Stomach smooth muscle (tissue), 2 donors: ENCODE data around the gene MTARC2.
A peak's percentile ranks its signal among the peaks of the same experiment; 100 is the strongest.

ENCODE experiments used
- H3K27ac ChIP-seq: one replicate; pipeline ENCODE4 v1.7.0; 2013; ENCODE audit warnings: mild to moderate bottlenecking, low read length, inconsistent platforms
- H3K27me3 ChIP-seq, 2 donors: one replicate each; pipeline ENCODE4 v1.7.0; 2013; ENCODE audit warnings: low read length in 2 of 2; ENCODE audit not compliant: insufficient read depth in 2 of 2, control insufficient read depth in 1 of 2
- H3K36me3 ChIP-seq, 2 donors: one replicate each; pipeline ENCODE4 v1.7.0; 2013; ENCODE audit warnings: low read length in 2 of 2; ENCODE audit not compliant: control insufficient read depth in 2 of 2, insufficient read depth in 2 of 2
- H3K4me1 ChIP-seq: one replicate; pipeline ENCODE4 v1.7.0; 2013; ENCODE audit warnings: low read length; ENCODE audit not compliant: control insufficient read depth, insufficient read depth
- H3K4me3 ChIP-seq, 2 donors: one replicate each; pipeline ENCODE4 v1.7.0; 2013; ENCODE audit warnings: low read length in 2 of 2
- H3K9ac ChIP-seq, 2 donors: one replicate each; pipeline ENCODE4 v1.7.0; 2013; ENCODE audit warnings: low read length in 2 of 2, mild to moderate bottlenecking in 1 of 2
- H3K9me3 ChIP-seq, 2 donors: one replicate each; pipeline ENCODE4 v1.7.0; 2013; ENCODE audit warnings: low read length in 2 of 2; ENCODE audit not compliant: control insufficient read depth in 2 of 2
- donor health status: healthy.
- donor health status: Pancreatic carcinoma.

Gene MTARC2

GRCh38 chr1:220748089-220748934, at the start of gene MTARC2:
MTARC2 (plus strand) TSS chr1:220748322; CDS start chr1:220748532, 210 bp downstream.
- Histone ChIP-seq H3K27ac (peak within 1 kb of the TSS; percentile 55), H3K36me3 (no peaks in the 10 kb centered on the region), H3K27me3 (peaks cover 0 to 1% of the 10 kb centered on the region in 2 donors), H3K4me3 (peak within 1 kb of the TSS; percentile 72 to 89), H3K9ac (peak within 1 kb of the TSS; percentile 40 to 75), H3K9me3 (no peaks in the 10 kb centered on the region), H3K4me1 (peaks cover 18% of the 10 kb centered on the region)

GRCh38 chr1:220698607-220699016, 49.5 kb upstream of the MTARC2 start:
- H3K4me1 ChIP-seq: no peaks in the 10 kb centered on the region
- no peaks in the 10 kb centered on the region for H3K36me3 ChIP-seq
- H3K27me3 ChIP-seq: peaks cover 0 to 7% of the 10 kb centered on the region in 2 donors
- no peak overlapping the region for H3K4me3 ChIP-seq
- no peak overlapping the region for H3K9ac ChIP-seq
- no peaks in the 10 kb centered on the region for H3K9me3 ChIP-seq
- H3K27ac ChIP-seq: no peak overlapping the region

- Histone ChIP-seq H3K27ac (no peak overlapping the region), H3K4me1 (no peaks in the 10 kb centered on the region), H3K9ac (no peak overlapping the region)
These were observed 49.1 kb upstream of the MTARC2 start for GRCh38 chr1:220699044-220699443.

GRCh38 chr1:220700556-220701179, 47.5 kb upstream of the MTARC2 start:
- H3K4me3 ChIP-seq: no peak overlapping the region
- no peaks in the 10 kb centered on the region for H3K36me3 ChIP-seq
- no peaks in the 10 kb centered on the region for H3K9me3 ChIP-seq
- H3K4me1 ChIP-seq: no peaks in the 10 kb centered on the region
- H3K27ac ChIP-seq: no peak overlapping the region
- peaks cover 0 to 3% of the 10 kb centered on the region in 2 donors for H3K27me3 ChIP-seq
- no peak overlapping the region for H3K9ac ChIP-seq

More at GRCh38 chr1:220699044-220699443, 49.1 kb upstream of the MTARC2 start:
- Histone ChIP-seq H3K4me3 (no peak overlapping the region), H3K27me3 (peaks cover 0 to 7% of the 10 kb centered on the region in 2 donors), H3K36me3 (no peaks in the 10 kb centered on the region), H3K9me3 (no peaks in the 10 kb centered on the region)

- no peak overlapping the region for H3K27ac ChIP-seq
- H3K9me3 ChIP-seq: no peaks in the 10 kb centered on the region
- H3K4me3 ChIP-seq: no peak overlapping the region
These were observed 46.1 kb upstream of the MTARC2 start for GRCh38 chr1:220701974-220702373.

GRCh38 chr1:220702733-220703270, 45.3 kb upstream of the MTARC2 start:
- Histone ChIP-seq H3K27ac (no peak overlapping the region), H3K36me3 (no peaks in the 10 kb centered on the region), H3K4me1 (no peaks in the 10 kb centered on the region), H3K9ac (no peak overlapping the region), H3K27me3 (peaks cover 2 to 4% of the 10 kb centered on the region in 2 donors), H3K4me3 (no peak overlapping the region), H3K9me3 (no peaks in the 10 kb centered on the region)

More at GRCh38 chr1:220701974-220702373, 46.1 kb upstream of the MTARC2 start:
- H3K9ac ChIP-seq: no peak overlapping the region
- H3K4me1 ChIP-seq: no peaks in the 10 kb centered on the region
- H3K36me3 ChIP-seq: no peaks in the 10 kb centered on the region
- H3K27me3 ChIP-seq: peaks cover 0 to 4% of the 10 kb centered on the region in 2 donors

GRCh38 chr1:220703305-220703704, 44.8 kb upstream of the MTARC2 start:
- no peaks in the 10 kb centered on the region for H3K4me1 ChIP-seq
- peaks cover 2 to 4% of the 10 kb centered on the region in 2 donors for H3K27me3 ChIP-seq
- H3K9me3 ChIP-seq: no peaks in the 10 kb centered on the region
- no peak overlapping the region for H3K27ac ChIP-seq
- no peak overlapping the region for H3K9ac ChIP-seq
- no peak overlapping the region for H3K4me3 ChIP-seq
- H3K36me3 ChIP-seq: no peaks in the 10 kb centered on the region

- Histone ChIP-seq H3K36me3 (no peaks in the 10 kb centered on the region), H3K4me1 (no peaks in the 10 kb centered on the region), H3K9ac (no peak overlapping the region), H3K9me3 (no peaks in the 10 kb centered on the region), H3K4me3 (no peak overlapping the region), H3K27me3 (peaks cover 2 to 3% of the 10 kb centered on the region in 2 donors), H3K27ac (no peak overlapping the region)
These were observed 42.3 kb upstream of the MTARC2 start for GRCh38 chr1:220705782-220706181.

- Histone ChIP-seq H3K4me1 (no peaks in the 10 kb centered on the region), H3K27ac (no peak overlapping the region), H3K4me3 (no peak overlapping the region), H3K9me3 (no peaks in the 10 kb centered on the region), H3K36me3 (no peaks in the 10 kb centered on the region), H3K9ac (no peak overlapping the region), H3K27me3 (peaks cover 2 to 3% of the 10 kb centered on the region in 2 donors)
These were observed 41.6 kb upstream of the MTARC2 start for GRCh38 chr1:220706480-220706879.

GRCh38 chr1:220707160-220707559, 41.0 kb upstream of the MTARC2 start:
- H3K36me3 ChIP-seq: no peaks in the 10 kb centered on the region

More at GRCh38 chr1:220707160-220707559, 41.0 kb upstream of the MTARC2 start:
- Histone ChIP-seq H3K27me3 (peaks cover 2 to 3% of the 10 kb centered on the region in 2 donors), H3K9ac (no peak overlapping the region), H3K4me1 (no peaks in the 10 kb centered on the region), H3K27ac (no peak overlapping the region), H3K9me3 (no peaks in the 10 kb centered on the region), H3K4me3 (no peak overlapping the region)
